ENCODE data around the gene SSPN.

The SSPN gene

GRCh38 chr12:26268841-26269561 lies 73.6 kb downstream of the SSPN start:
- no peak for DNase-seq

GRCh38 chr12:26269562-26270284 lies 74.3 kb downstream of the SSPN start:
- DNase-seq: no peak

- DNase-seq: no peak
Observed at GRCh38 chr12:26271024-26271423, 75.7 kb downstream of the SSPN start.

- no peak for DNase-seq
Observed at GRCh38 chr12:26271889-26272492, 76.6 kb downstream of the SSPN start.

GRCh38 chr12:26272851-26273250 lies 77.5 kb downstream of the SSPN start:
- DNase-seq: no peak

GRCh38 chr12:26273811-26274210 lies 78.4 kb downstream of the SSPN start:
- no peak for DNase-seq

GRCh38 chr12:26274441-26275312 lies 79.3 kb downstream of the SSPN start:
- DNase-seq: peak; percentile 97

- DNase-seq: peak; percentile 84
Observed at GRCh38 chr12:26275313-26276131, 80.1 kb downstream of the SSPN start.

GRCh38 chr12:26276709-26277108 lies 81.3 kb downstream of the SSPN start:
- DNase-seq: no peak

- DNase-seq: peak; percentile 57
Observed at GRCh38 chr12:26277506-26278246, 82.3 kb downstream of the SSPN start.

GRCh38 chr12:26278266-26278665 lies 82.9 kb downstream of the SSPN start:
- no peak for DNase-seq

GRCh38 chr12:26278666-26279065 lies 83.3 kb downstream of the SSPN start:
- DNase-seq: no peak

- no peak for DNase-seq
Observed at GRCh38 chr12:26279091-26279490, 83.7 kb downstream of the SSPN start.

GRCh38 chr12:26279908-26280307 lies 84.5 kb downstream of the SSPN start:
- DNase-seq: no peak

- no peak for DNase-seq
Observed at GRCh38 chr12:26280869-26281268, 85.5 kb downstream of the SSPN start.

GRCh38 chr12:26281320-26281719 lies 85.9 kb downstream of the SSPN start:
- DNase-seq: no peak

GRCh38 chr12:26282339-26282940 lies 87.1 kb downstream of the SSPN start:
- no peak for DNase-seq

- DNase-seq: no peak
Observed at GRCh38 chr12:26283046-26283445, 87.7 kb downstream of the SSPN start.

- DNase-seq: no peak
Observed at GRCh38 chr12:26283617-26284016, 88.2 kb downstream of the SSPN start.

- DNase-seq: no peak
Observed at GRCh38 chr12:26285401-26285800, 90.0 kb downstream of the SSPN start.

GRCh38 chr12:26286186-26286585 lies 90.8 kb downstream of the SSPN start:
- DNase-seq: no peak
